ENCODE data around the gene EXTL2.
"Not testable (repeated sequence)": the region's sequence is repeated elsewhere in the genome, so short reads cannot be mapped to it uniquely, and the experiment has no call there.

EXTL2 gene

GRCh38 chr1:100893718-100894117 lies 924 bp downstream of the EXTL2 start:
- peaks cover 24% of the 10 kb centered on the region for H3K36me3 ChIP-seq (ENCODE audit: insufficient read depth, low read length)
- no peak for TF ChIP-seq EZH2 (IDR thresholded peaks at IDR 0.05)
- no peak for TF ChIP-seq POLR2AphosphoS5 (IDR thresholded peaks at IDR 0.05; ENCODE audit: borderline replicate concordance, low read depth, low read length)
- TF ChIP-seq FOXP2 (optimal IDR thresholded peaks at IDR 0.05; ENCODE audit: control extremely low read depth, extremely low read length, insufficient read depth): no peak
- H3K27ac ChIP-seq: peak overlapping the region; percentile 92; the same call in 1 of the 2 replicates
- H3K4me3 ChIP-seq: peak overlapping the region; percentile 97
- DNase-seq (ENCODE audit: low read depth, low spot score): no peak
- peaks cover 5% of the 10 kb centered on the region; the same call in 1 of the 2 replicates for H3K9me3 ChIP-seq (ENCODE audit: low read depth, low read length)
- peak overlapping the region; percentile 92 for H3K9ac ChIP-seq (ENCODE audit: insufficient read length)

- Histone ChIP-seq H3K4me3 (no peak overlapping the region), H3K9ac (ENCODE audit: insufficient read length) (no peak overlapping the region), H3K36me3 (ENCODE audit: insufficient read depth, low read length) (peaks cover 28% of the 10 kb centered on the region), H3K27ac (no peak overlapping the region), H3K9me3 (ENCODE audit: low read depth, low read length) (peaks cover 5% of the 10 kb centered on the region; the same call in 1 of the 2 replicates)
- no peak for DNase-seq (ENCODE audit: low read depth, low spot score)
- TF ChIP-seq FOXP2 (optimal IDR thresholded peaks at IDR 0.05; ENCODE audit: control extremely low read depth, extremely low read length, insufficient read depth) (no peak), POLR2AphosphoS5 (IDR thresholded peaks at IDR 0.05; ENCODE audit: borderline replicate concordance, low read depth, low read length) (no peak), EZH2 (IDR thresholded peaks at IDR 0.05) (no peak)
These were observed 2.1 kb downstream of the EXTL2 start for GRCh38 chr1:100892554-100892953.

- Histone ChIP-seq H3K9me3 (ENCODE audit: low read depth, low read length) (peaks cover 5% of the 10 kb centered on the region; the same call in 1 of the 2 replicates), H3K9ac (ENCODE audit: insufficient read length) (no peak overlapping the region), H3K4me3 (no peak overlapping the region), H3K36me3 (ENCODE audit: insufficient read depth, low read length) (peaks cover 32% of the 10 kb centered on the region), H3K27ac (no peak overlapping the region)
- TF ChIP-seq FOXP2 (optimal IDR thresholded peaks at IDR 0.05; ENCODE audit: control extremely low read depth, extremely low read length, insufficient read depth) (no peak), POLR2AphosphoS5 (IDR thresholded peaks at IDR 0.05; ENCODE audit: borderline replicate concordance, low read depth, low read length) (no peak), EZH2 (IDR thresholded peaks at IDR 0.05) (no peak)
- no peak for DNase-seq (ENCODE audit: low read depth, low spot score)
These were observed 3.3 kb downstream of the EXTL2 start for GRCh38 chr1:100891380-100891779.

GRCh38 chr1:100889869-100890482 lies 4.7 kb downstream of the EXTL2 start:
- not testable (repeated sequence) for H3K4me3 ChIP-seq; H3K9me3 ChIP-seq (ENCODE audit: low read depth, low read length); H3K9ac ChIP-seq (ENCODE audit: insufficient read length); H3K27ac ChIP-seq; DNase-seq (ENCODE audit: low read depth, low spot score)
- H3K36me3 ChIP-seq (ENCODE audit: insufficient read depth, low read length): peaks cover 32% of the 10 kb centered on the region

GRCh38 chr1:100889007-100889406 lies 5.6 kb downstream of the EXTL2 start:
- DNase-seq (ENCODE audit: low read depth, low spot score); H3K27ac ChIP-seq; H3K4me3 ChIP-seq; H3K9ac ChIP-seq (ENCODE audit: insufficient read length); H3K9me3 ChIP-seq (ENCODE audit: low read depth, low read length): not testable (repeated sequence)
- peaks cover 32% of the 10 kb centered on the region for H3K36me3 ChIP-seq (ENCODE audit: insufficient read depth, low read length)

GRCh38 chr1:100883963-100884362 lies 10.7 kb downstream of the EXTL2 start:
- H3K27ac ChIP-seq: no peak overlapping the region
- TF ChIP-seq FOXP2 (optimal IDR thresholded peaks at IDR 0.05; ENCODE audit: control extremely low read depth, extremely low read length, insufficient read depth) (no peak), EZH2 (IDR thresholded peaks at IDR 0.05) (no peak), POLR2AphosphoS5 (IDR thresholded peaks at IDR 0.05; ENCODE audit: borderline replicate concordance, low read depth, low read length) (no peak)
- H3K9me3 ChIP-seq (ENCODE audit: low read depth, low read length): no peaks in the 10 kb centered on the region
- no peak overlapping the region for H3K9ac ChIP-seq (ENCODE audit: insufficient read length)
- peaks cover 23% of the 10 kb centered on the region for H3K36me3 ChIP-seq (ENCODE audit: insufficient read depth, low read length)
- no peak overlapping the region for H3K4me3 ChIP-seq
- no peak for DNase-seq (ENCODE audit: low read depth, low spot score)

- H3K4me3 ChIP-seq: no peak overlapping the region
- H3K9me3 ChIP-seq (ENCODE audit: low read depth, low read length): no peaks in the 10 kb centered on the region
- no peak overlapping the region for H3K9ac ChIP-seq (ENCODE audit: insufficient read length)
- DNase-seq (ENCODE audit: low read depth, low spot score): no peak
- H3K27ac ChIP-seq: no peak overlapping the region
- TF ChIP-seq FOXP2 (optimal IDR thresholded peaks at IDR 0.05; ENCODE audit: control extremely low read depth, extremely low read length, insufficient read depth) (no peak), POLR2AphosphoS5 (IDR thresholded peaks at IDR 0.05; ENCODE audit: borderline replicate concordance, low read depth, low read length) (no peak), EZH2 (IDR thresholded peaks at IDR 0.05) (no peak)
- H3K36me3 ChIP-seq (ENCODE audit: insufficient read depth, low read length): peaks cover 12% of the 10 kb centered on the region; the same call in 1 of the 2 replicates
These were observed 11.9 kb downstream of the EXTL2 start for GRCh38 chr1:100882698-100883097.

GRCh38 chr1:100881687-100882086 lies 13.0 kb downstream of the EXTL2 start:
- no peak for DNase-seq (ENCODE audit: low read depth, low spot score)
- Histone ChIP-seq H3K36me3 (ENCODE audit: insufficient read depth, low read length) (peaks cover 14% of the 10 kb centered on the region; the same call in 1 of the 2 replicates), H3K9ac (ENCODE audit: insufficient read length) (no peak overlapping the region), H3K4me3 (no peak overlapping the region), H3K27ac (no peak overlapping the region), H3K9me3 (ENCODE audit: low read depth, low read length) (no peaks in the 10 kb centered on the region)
- no peak for TF ChIP-seq EZH2 (IDR thresholded peaks at IDR 0.05)
- no peak for TF ChIP-seq POLR2AphosphoS5 (IDR thresholded peaks at IDR 0.05; ENCODE audit: borderline replicate concordance, low read depth, low read length)
- TF ChIP-seq FOXP2 (optimal IDR thresholded peaks at IDR 0.05; ENCODE audit: control extremely low read depth, extremely low read length, insufficient read depth): no peak

- H3K9me3 ChIP-seq (ENCODE audit: low read depth, low read length): no peaks in the 10 kb centered on the region
- TF ChIP-seq EZH2 (IDR thresholded peaks at IDR 0.05): no peak
- TF ChIP-seq FOXP2 (optimal IDR thresholded peaks at IDR 0.05; ENCODE audit: control extremely low read depth, extremely low read length, insufficient read depth): no peak
- no peak for TF ChIP-seq POLR2AphosphoS5 (IDR thresholded peaks at IDR 0.05; ENCODE audit: borderline replicate concordance, low read depth, low read length)
- H3K27ac ChIP-seq: no peak overlapping the region
- no peak overlapping the region for H3K4me3 ChIP-seq
- DNase-seq (ENCODE audit: low read depth, low spot score): no peak
- H3K36me3 ChIP-seq (ENCODE audit: insufficient read depth, low read length): peaks cover 17% of the 10 kb centered on the region; the same call in 1 of the 2 replicates
- H3K9ac ChIP-seq (ENCODE audit: insufficient read length): no peak overlapping the region
These were observed 15.2 kb downstream of the EXTL2 start for GRCh38 chr1:100879422-100879821.
